Epithelial cell of esophagus (primary cell): Measurements from ENCODE around the gene BSN.

Source experiments
- DNase-seq: peaks from one replicate; pipeline ENCODE4 v3.0.0; 2010; ENCODE audit warnings: low read depth
- H3K4me3 ChIP-seq: 2 replicates; pipeline ENCODE4 v1.5.1; 2011; ENCODE audit warnings: mild to moderate bottlenecking, low read length, control low read depth
- TF ChIP-seq, protein P1 (sequence below): IDR thresholded peaks from 2 replicates; pipeline ENCODE4 v1.5.1; 2011; ENCODE audit warnings: low read depth, mild to moderate bottlenecking, low read length, control low read depth, inconsistent platforms; ENCODE audit not compliant: insufficient read depth; ENCODE audit errors: missing control alignments

Gene BSN

DNA sequence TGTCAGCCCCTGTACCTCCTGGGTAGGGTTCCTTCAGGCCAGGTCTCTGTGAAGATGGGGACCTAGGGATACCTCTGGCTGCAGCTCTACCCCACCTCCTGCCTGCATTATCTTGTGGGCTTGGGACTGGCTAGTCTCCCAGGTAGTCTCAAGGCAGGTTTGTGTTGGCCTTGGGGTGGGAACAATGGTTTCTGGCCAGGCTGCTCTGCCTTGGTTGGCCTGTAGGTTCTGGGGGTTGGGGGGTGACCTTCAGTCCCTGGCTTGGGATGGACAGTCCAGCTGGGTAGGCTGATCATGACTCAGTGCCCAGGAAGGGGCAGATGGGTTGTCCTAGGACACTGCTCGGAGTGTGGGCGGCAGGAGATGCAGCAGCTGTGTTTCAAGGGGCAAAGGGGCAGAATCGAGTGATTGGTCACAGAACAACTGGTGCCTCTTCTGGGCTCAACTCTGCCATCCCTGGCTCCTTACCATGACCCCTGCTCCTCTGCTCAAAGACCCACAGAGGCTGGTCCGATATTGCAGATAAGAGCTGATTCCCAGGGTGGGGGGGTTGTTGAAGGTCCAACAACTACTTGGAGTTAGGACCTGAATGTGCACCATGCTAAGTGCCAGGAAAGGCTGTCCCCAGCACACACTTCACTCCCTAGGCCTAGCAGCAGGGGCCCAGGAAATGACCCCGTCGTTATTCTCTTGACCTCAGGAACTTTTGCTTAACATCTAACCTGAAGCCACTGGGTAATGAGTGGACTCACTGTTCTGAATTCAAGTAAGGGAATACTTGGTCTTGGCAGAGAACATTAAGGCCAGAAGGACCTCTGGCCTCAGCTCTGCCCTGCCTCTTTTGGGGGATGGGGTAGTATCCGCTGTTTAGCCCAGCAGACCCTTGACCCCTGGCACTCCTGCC is 18.1 kb upstream of the BSN start:
- no peak for DNase-seq
- H3K4me3 ChIP-seq: no peak overlapping the region
- TF ChIP-seq, protein P1, sequence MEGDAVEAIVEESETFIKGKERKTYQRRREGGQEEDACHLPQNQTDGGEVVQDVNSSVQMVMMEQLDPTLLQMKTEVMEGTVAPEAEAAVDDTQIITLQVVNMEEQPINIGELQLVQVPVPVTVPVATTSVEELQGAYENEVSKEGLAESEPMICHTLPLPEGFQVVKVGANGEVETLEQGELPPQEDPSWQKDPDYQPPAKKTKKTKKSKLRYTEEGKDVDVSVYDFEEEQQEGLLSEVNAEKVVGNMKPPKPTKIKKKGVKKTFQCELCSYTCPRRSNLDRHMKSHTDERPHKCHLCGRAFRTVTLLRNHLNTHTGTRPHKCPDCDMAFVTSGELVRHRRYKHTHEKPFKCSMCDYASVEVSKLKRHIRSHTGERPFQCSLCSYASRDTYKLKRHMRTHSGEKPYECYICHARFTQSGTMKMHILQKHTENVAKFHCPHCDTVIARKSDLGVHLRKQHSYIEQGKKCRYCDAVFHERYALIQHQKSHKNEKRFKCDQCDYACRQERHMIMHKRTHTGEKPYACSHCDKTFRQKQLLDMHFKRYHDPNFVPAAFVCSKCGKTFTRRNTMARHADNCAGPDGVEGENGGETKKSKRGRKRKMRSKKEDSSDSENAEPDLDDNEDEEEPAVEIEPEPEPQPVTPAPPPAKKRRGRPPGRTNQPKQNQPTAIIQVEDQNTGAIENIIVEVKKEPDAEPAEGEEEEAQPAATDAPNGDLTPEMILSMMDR: no peak

DNA sequence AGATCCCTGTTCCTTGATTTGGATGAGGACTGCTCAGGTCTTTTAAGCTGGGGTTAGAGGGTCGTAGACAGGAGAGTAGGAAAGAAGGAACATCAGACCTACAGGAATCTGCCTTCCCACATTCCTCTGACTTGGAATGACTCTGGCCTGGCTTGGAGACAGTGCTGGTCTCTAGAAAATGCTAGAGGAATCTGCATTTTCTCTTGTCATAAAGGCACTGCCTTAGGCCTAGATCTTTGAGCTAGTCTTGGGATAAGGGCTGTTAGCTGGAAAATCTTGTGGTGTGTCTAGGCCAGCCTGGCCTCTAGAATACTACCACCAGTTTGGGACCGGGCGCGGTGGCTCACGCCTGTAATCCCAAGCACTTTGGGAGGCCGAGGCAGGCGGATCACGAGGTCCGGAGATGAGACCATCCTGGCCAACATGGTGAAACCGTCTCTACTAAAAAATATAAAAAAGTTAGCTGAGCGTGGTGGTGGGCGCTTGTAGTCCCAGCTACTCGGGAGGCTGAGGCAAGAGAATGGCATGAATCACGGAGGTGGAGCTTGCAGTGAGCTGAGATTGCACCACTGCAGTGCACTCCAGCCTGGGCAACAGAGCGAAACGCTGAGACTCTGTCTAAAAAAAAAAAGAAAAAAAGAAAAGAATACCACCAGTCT is 17.3 kb upstream of the BSN start:
- TF ChIP-seq, protein P1: no peak
- no peak overlapping the region for H3K4me3 ChIP-seq
- peak; percentile 22 for DNase-seq

DNA sequence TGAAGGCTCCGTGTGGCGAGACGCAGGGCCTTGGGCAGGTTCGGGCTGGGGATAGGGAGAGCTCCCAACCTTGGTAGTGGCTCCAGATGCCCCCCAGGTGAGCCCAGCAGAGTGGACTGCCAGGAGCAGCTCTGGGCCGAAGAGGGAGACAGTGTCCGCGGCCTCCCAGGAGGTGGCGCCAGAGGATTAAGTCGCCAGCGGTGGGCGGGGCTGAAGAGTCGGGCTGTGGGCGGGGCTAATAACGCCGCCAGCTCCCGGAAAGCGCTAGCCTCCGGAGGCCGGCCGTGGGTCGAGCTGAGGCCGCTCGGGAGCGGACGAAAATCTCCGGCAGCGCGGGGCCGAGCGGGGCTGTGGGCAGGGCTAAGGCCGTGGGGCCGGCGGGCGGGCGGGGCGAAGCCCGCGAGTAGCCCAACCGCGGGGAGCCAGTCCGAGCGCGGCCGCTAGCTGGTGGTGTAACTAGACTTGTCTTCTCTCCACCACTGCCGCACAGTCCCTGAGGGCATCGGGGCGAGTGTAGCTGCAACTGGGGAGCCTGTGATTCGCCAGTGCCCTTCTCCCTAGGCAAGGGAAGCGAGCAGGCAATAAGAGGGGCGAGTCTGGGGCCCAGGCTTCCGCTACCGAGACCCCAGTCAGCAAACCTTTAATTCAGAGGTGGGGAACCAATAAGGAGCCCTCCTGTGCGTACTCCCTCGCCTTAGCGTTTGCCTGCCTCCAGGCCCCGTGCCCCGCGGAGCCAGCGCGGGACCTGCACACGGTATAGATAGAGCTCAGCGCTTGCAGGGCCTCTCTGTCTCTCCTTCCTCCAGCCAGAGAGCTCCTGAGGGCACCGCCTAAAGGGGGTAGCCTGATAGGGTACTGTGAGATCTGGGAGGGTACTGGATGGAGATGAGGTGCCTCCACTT is 14.4 kb upstream of the BSN start:
- TF ChIP-seq, protein P1: peak; percentile 77
- DNase-seq: peak; percentile 90
- peak overlapping the region; percentile 38 for H3K4me3 ChIP-seq

DNA sequence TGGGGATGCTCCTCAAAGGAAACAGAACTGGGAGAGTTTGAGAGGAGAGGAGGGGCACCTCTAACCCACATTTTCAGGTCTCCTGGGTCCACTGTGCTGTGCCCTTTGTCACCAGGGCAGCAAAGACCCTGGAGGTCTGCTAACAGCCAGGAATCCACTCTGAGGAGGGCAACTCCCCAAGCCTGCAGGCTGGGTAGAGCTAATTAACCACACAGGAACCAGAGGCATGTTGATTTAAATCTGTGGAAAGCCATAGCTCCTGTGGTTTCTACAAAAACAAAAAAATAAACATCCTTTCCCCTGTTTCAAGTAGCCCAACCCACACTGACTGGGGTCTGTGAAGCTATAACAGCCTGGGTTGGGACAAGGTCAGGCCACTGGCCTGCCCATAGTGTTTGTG is 2.2 kb upstream of the BSN start:
- TF ChIP-seq, protein P1: no peak
- DNase-seq: no peak
- no peak overlapping the region for H3K4me3 ChIP-seq

DNA sequence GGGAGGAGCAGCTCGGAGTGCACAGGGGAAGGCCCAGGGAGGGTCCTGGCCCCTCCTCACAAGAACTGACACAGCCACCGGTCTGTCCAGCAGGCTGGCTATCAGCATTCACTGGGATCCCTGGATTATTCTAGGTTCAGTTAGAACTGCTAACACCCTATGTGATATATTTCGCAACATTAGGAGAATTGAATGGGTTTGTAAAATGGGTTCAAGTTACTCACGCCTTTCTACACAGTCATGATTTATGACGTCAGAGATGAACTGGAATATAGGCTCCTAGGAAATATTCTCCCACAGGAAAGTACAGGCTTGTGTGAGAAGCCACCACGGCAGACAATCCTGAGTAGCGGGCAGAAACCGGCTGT is 969 bp upstream of the BSN start:
- H3K4me3 ChIP-seq: no peak overlapping the region
- TF ChIP-seq, protein P1: no peak
- peak; percentile 40 for DNase-seq

DNA sequence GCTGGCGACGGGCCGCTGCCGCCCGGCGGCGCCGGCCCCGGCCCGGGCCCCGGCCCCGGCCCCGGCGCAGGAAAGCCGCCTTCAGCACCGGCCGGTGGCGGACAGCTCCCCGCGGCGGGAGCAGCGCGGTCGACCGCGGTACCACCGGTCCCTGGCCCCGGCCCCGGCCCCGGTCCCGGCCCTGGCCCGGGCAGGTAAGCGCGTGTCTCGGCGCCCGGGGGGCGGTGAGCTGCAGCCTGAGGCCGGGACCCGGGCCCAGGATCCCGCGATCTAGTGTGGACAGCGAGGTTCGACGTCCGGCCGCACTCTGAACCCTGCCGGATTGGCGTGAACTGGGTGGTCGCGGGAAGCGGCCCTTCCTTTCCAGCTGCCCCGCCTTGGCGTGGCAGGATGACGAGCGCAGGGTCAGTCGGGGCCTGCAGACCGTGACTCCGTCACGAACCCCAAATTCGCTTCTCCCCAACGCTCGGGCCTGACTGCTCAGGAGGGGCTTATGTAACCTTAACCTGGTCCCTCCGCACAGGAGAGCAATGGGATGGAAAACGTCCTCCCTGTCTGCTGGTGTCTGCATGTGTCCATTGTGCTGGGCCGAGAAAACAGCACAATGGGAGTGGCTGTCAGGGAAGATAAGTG is 472 bp downstream of the BSN start:
- peak; percentile 45 for DNase-seq
- TF ChIP-seq, protein P1: no peak
- H3K4me3 ChIP-seq: no peak overlapping the region
